Measurements from ENCODE around the gene CRABP1.

CRABP1 gene

DNA sequence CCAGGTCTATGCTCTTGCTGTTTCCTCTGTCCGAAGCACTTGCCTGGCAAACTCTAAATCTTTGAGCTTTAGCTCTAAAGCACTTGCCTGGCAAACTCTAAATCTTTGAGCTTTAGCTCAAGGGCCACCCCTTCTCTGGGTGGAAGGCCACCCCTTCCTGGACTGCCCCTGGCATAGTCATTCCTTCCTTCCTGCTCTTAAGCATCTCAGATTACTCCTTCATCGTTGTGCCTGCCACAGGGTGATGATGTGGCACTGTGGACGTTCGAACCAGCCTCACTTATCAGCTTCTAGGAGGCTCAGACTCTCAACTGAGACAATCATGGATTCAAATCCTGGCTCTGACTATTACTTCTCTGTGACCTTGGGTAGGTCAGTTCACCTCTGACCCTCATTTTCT, 10.5 kb upstream of the CRABP1 start:
- TF ChIP-seq, protein P1, sequence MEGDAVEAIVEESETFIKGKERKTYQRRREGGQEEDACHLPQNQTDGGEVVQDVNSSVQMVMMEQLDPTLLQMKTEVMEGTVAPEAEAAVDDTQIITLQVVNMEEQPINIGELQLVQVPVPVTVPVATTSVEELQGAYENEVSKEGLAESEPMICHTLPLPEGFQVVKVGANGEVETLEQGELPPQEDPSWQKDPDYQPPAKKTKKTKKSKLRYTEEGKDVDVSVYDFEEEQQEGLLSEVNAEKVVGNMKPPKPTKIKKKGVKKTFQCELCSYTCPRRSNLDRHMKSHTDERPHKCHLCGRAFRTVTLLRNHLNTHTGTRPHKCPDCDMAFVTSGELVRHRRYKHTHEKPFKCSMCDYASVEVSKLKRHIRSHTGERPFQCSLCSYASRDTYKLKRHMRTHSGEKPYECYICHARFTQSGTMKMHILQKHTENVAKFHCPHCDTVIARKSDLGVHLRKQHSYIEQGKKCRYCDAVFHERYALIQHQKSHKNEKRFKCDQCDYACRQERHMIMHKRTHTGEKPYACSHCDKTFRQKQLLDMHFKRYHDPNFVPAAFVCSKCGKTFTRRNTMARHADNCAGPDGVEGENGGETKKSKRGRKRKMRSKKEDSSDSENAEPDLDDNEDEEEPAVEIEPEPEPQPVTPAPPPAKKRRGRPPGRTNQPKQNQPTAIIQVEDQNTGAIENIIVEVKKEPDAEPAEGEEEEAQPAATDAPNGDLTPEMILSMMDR (IDR thresholded peaks at IDR 0.05): no peak

DNA sequence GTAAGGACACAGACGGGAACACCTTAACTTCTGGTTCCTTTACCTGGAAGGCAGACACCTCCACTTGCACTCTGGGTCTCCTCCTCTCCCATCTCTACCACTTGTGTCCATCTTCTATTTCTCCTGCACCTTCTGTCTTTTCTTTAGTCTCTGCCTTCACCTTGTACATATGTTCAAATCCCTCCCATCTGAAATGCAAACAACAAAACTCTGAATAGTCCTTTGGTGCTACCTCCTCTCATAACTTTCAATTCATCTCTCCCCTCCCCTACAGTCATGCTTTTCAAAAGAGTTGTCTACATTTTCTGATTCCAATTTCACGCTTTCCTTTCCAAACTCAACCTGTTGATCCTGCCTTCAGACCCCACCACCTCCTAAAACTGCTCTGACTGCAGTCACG, 5.3 kb upstream of the CRABP1 start:
- Histone ChIP-seq H3K9me3 (no peaks in the 10 kb centered on the region), H3K27ac (no peak overlapping the region), H3K36me3 (no peaks in the 10 kb centered on the region), H3K4me1 (peaks cover 0 to under 1% (median 0%) of the 10 kb centered on the region in 4 donors), H3K4me3 (no peak overlapping the region), H3K27me3 (peaks cover 0 to 71% of the 10 kb centered on the region in 2 donors)
- intact Hi-C loops (cut with DNase I; ENCODE audit: low total_unique reads): no loop called here
- TF ChIP-seq, protein P1 (IDR thresholded peaks at IDR 0.05): no peak
- no peak for DNase-seq

More for the DNA sequence above, 10.5 kb upstream of the CRABP1 start:
- Histone ChIP-seq H3K27ac (no peak overlapping the region), H3K36me3 (no peaks in the 10 kb centered on the region), H3K4me3 (no peak overlapping the region), H3K9me3 (no peaks in the 10 kb centered on the region), H3K27me3 (peaks cover 0 to 29% of the 10 kb centered on the region in 2 donors), H3K4me1 (no peaks in the 10 kb centered on the region)
- intact Hi-C loops (cut with DNase I; ENCODE audit: low total_unique reads): no loop called here
- no peak for DNase-seq

DNA sequence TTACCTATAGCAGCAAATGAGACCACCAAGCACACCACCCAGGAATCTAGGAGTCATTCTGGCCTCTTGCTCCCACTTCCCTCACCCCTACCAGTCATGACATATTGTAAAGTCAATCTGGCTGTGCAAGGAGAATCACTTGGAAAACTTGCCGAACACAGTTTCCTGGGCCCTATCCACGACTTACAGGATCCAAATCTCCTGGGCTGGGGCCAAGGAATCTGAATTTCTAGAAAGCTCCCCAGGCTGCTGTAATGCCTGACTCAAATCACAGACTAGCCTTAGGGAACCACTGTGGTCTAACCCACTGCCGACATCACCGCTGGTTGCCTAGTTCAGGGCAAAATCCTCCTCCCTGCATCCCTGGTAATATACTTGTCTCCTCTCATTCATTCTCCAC, 4.2 kb upstream of the CRABP1 start:
- TF ChIP-seq, protein P1 (IDR thresholded peaks at IDR 0.05): no peak
- H3K27me3 ChIP-seq: peaks cover 0 to 75% of the 10 kb centered on the region in 2 donors

DNA sequence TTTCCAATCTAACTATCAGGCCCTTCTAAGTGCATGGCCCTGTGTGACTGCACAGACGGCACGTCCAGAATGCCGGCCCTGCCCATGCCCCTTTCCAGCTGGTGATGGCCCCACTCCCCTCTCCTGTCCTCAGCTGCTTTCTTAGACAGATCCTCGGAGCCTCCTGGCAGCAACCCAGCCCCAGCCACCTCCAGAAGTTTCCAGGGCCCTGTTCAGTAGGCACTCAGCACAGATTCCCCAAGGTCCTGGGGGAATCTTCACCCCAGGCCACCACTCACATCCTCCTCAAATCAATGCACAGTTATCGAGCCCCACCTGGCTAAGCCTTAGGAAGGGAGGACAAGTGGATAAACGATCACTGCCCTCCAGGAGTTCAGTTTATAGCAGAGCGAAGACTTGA, 1.4 kb upstream of the CRABP1 start:
- H3K27me3 ChIP-seq: peaks cover 0 to 87% of the 10 kb centered on the region in 2 donors
- no peak overlapping the region for H3K4me3 ChIP-seq

More for the DNA sequence above, 4.2 kb upstream of the CRABP1 start:
- no peaks in the 10 kb centered on the region for H3K36me3 ChIP-seq
- DNase-seq: no peak
- H3K27ac ChIP-seq: no peak overlapping the region
- intact Hi-C loops (cut with DNase I; ENCODE audit: low total_unique reads): no loop called here
- peaks cover 0 to 7% (median 2%) of the 10 kb centered on the region in 4 donors for H3K4me1 ChIP-seq
- H3K9me3 ChIP-seq: no peaks in the 10 kb centered on the region
- H3K4me3 ChIP-seq: no peak overlapping the region

DNA sequence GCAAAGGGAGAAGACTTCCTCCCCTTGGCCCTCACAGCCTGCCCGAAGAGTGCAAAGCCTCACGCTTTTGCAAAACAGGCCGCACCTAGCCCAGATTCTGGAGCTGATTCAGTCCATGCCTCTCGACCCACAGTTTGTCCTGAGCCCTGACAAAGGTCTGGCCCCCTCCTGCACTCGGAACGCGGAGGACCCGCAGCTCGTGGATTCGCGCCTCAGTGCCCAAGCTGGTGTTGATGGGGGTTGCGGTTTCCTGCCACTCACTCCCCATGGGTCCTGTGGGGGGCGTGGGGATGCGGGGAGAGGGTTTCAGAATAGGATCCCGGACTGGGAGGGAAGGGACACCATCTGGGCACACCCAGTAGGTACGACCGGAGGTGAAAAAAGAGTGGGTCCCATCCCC, 594 bp upstream of the CRABP1 start:
- no peak for DNase-seq
- Histone ChIP-seq H3K4me1 (peaks cover 0 to 13% (median 2%) of the 10 kb centered on the region in 4 donors), H3K27me3 (peaks cover 0 to 92% of the 10 kb centered on the region in 2 donors), H3K9me3 (no peaks in the 10 kb centered on the region), H3K4me3 (no peak overlapping the region), H3K27ac (no peak overlapping the region), H3K36me3 (no peaks in the 10 kb centered on the region)
- TF ChIP-seq, protein P1 (IDR thresholded peaks at IDR 0.05): no peak
- intact Hi-C loops (cut with DNase I; ENCODE audit: low total_unique reads): no loop called here

More for the DNA sequence above, 1.4 kb upstream of the CRABP1 start:
- Histone ChIP-seq H3K27ac (no peak overlapping the region), H3K4me1 (peaks cover 0 to 13% (median 2%) of the 10 kb centered on the region in 4 donors), H3K36me3 (no peaks in the 10 kb centered on the region), H3K9me3 (no peaks in the 10 kb centered on the region)
- no peak for DNase-seq
- intact Hi-C loops (cut with DNase I; ENCODE audit: low total_unique reads): no loop called here
- TF ChIP-seq, protein P1 (IDR thresholded peaks at IDR 0.05): no peak
